ENCODE data around the gene GPR108. TPM values are rescaled to one million over a fixed set of nuclear protein-coding genes. Genes with fewer than 3 reads are reported as not detected.

The GPR108 gene
- total RNA-seq, 2 experiments from 2014 or later: 34.5 to 36.6 TPM

DNA sequence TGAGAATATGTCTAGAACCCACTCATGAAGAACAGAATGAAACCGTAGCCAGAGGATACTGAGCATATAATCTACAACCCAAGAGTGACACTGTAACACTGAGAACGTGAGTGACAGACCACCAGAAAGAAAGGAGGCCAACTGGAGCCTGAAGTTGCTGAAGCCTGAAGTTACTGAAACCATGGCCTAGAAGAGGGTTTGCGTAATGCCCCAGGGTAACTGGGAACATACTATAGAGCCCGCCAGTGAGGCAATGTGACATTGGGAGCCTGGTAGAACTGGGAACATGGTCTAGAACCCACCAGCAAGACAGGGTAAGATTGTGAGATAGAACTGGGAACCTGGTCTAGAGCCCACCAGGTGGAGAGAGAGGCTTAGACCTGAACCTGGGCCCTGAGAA is 51.9 kb downstream of the GPR108 start:
- CTCF ChIA-PET: no interaction called here

DNA sequence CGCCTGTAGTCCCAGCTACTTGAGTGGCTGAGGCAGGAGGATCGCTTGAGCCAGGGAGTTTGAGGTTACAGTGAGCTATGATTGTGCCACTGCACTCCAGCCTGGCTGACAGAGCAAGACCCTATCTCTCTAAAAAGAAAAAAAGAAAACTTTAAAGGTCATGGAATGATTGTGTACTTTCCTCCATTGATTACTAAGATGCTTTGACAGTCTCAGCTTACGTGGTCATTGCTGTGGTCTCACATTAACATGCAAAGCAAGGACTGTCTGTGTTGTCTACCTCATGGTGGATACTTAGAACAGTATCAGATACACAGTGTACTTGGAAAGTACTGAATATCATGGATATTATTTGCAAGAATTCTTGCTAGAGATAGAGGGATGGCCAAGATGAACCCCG is 53.4 kb downstream of the GPR108 start:
- H3K36me3 ChIP-seq (ENCODE audit: insufficient read depth, low read length): no peaks in the 10 kb centered on the region
- Mint-ChIP-seq H3K36me3 (ENCODE audit: low read depth) (no peaks in the 10 kb centered on the region), H3K9me3 (no peaks in the 10 kb centered on the region), H3K27ac (no peak overlapping the region), H3K4me3 (no peak overlapping the region), H3K27me3 (no peaks in the 10 kb centered on the region), H3K4me1 (ENCODE audit: low read depth) (no peaks in the 10 kb centered on the region)
- POLR2A ChIA-PET: no interaction called here
- CTCF ChIA-PET: no interaction called here
- H3K4me3 ChIP-seq (ENCODE audit: low read length): no peak overlapping the region
- H3K27me3 ChIP-seq (ENCODE audit: control insufficient read depth in 1 of 2, insufficient read depth in 2 of 2, low read length in 2 of 2): no peaks in the 10 kb centered on the region
- TF ChIP-seq, protein P1, sequence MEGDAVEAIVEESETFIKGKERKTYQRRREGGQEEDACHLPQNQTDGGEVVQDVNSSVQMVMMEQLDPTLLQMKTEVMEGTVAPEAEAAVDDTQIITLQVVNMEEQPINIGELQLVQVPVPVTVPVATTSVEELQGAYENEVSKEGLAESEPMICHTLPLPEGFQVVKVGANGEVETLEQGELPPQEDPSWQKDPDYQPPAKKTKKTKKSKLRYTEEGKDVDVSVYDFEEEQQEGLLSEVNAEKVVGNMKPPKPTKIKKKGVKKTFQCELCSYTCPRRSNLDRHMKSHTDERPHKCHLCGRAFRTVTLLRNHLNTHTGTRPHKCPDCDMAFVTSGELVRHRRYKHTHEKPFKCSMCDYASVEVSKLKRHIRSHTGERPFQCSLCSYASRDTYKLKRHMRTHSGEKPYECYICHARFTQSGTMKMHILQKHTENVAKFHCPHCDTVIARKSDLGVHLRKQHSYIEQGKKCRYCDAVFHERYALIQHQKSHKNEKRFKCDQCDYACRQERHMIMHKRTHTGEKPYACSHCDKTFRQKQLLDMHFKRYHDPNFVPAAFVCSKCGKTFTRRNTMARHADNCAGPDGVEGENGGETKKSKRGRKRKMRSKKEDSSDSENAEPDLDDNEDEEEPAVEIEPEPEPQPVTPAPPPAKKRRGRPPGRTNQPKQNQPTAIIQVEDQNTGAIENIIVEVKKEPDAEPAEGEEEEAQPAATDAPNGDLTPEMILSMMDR (IDR thresholded peaks at IDR 0.05): no peak
- H3K4me1 ChIP-seq (ENCODE audit: insufficient read depth, low read length): no peaks in the 10 kb centered on the region
- intact Hi-C loops (cut with DNase I, micrococcal nuclease): loop anchor here in 1 of 2 experiments (5.0 kb wide), 1 partner anchor 33 kb away; no protein-coding TSS in a partner anchor
- H3K9me3 ChIP-seq (ENCODE audit: control insufficient read depth in 1 of 2, insufficient read depth in 1 of 2, low read length in 2 of 2): no peaks in the 10 kb centered on the region
- no peak overlapping the region for H3K27ac ChIP-seq (ENCODE audit: low read depth in 1 of 2, low read length in 2 of 2)
- ATAC-seq (ENCODE audit: poor library complexity) (no peak), DNase-seq (no peak)

More for the DNA sequence above, 51.9 kb downstream of the GPR108 start:
- H3K4me3 Mint-ChIP-seq: no peak overlapping the region
- no peaks in the 10 kb centered on the region for H3K9me3 ChIP-seq (ENCODE audit: control insufficient read depth in 1 of 2, insufficient read depth in 1 of 2, low read length in 2 of 2)
- no peak overlapping the region for H3K27ac ChIP-seq (ENCODE audit: low read depth in 1 of 2, low read length in 2 of 2)
- TF ChIP-seq, protein P1 (IDR thresholded peaks at IDR 0.05): no peak
- intact Hi-C loops (cut with DNase I, micrococcal nuclease): no loop called here
- no peak overlapping the region for H3K27ac Mint-ChIP-seq
- POLR2A ChIA-PET: no interaction called here
- H3K27me3 ChIP-seq (ENCODE audit: control insufficient read depth in 1 of 2, insufficient read depth in 2 of 2, low read length in 2 of 2): no peaks in the 10 kb centered on the region
- no peaks in the 10 kb centered on the region for H3K4me1 ChIP-seq (ENCODE audit: insufficient read depth, low read length)
- DNase-seq: no peak
- H3K36me3 Mint-ChIP-seq (ENCODE audit: low read depth): no peaks in the 10 kb centered on the region
- no peak for ATAC-seq (ENCODE audit: poor library complexity)
- no peaks in the 10 kb centered on the region for H3K4me1 Mint-ChIP-seq (ENCODE audit: low read depth)
- no peaks in the 10 kb centered on the region for H3K9me3 Mint-ChIP-seq
- no peaks in the 10 kb centered on the region for H3K27me3 Mint-ChIP-seq
- H3K4me3 ChIP-seq (ENCODE audit: low read length): no peak overlapping the region
- H3K36me3 ChIP-seq (ENCODE audit: insufficient read depth, low read length): no peaks in the 10 kb centered on the region

DNA sequence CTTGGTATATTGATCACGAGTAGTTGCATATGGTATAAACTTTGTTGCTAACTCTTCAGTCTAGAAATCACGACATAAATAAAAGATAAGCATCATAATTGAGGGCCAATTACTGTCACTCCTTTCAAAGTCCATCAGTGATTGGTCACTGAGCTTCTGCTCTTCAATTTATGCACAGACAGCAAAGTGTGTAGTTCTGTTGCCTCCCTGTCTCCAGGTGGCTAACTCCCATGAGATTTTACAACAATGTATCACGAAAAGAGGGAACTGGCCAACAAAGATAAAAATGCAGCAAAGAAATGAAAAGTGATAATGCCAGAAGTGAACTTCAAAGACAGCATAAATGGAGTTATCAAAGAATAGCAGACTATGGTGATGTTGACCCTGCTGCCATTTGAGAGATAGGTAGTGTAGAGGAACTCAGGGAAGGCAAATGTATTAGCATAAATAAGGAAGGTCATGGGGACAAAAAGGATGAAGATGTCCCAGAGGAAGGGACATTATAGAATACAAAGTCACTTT is 54.7 kb downstream of the GPR108 start:
- POLR2A ChIA-PET: no interaction called here
- H3K27ac Mint-ChIP-seq: no peak overlapping the region
- CTCF ChIA-PET: no interaction called here
- ATAC-seq (ENCODE audit: poor library complexity) (no peak), DNase-seq (no peak)
- TF ChIP-seq, protein P1 (IDR thresholded peaks at IDR 0.05): no peak
- H3K36me3 Mint-ChIP-seq (ENCODE audit: low read depth): no peaks in the 10 kb centered on the region
- H3K4me3 Mint-ChIP-seq: no peak overlapping the region
- H3K9me3 Mint-ChIP-seq: no peaks in the 10 kb centered on the region
- Histone ChIP-seq H3K9me3 (ENCODE audit: control insufficient read depth in 1 of 2, insufficient read depth in 1 of 2, low read length in 2 of 2) (peaks cover 0 to 5% of the 10 kb centered on the region in 2 experiments), H3K36me3 (ENCODE audit: insufficient read depth, low read length) (no peaks in the 10 kb centered on the region), H3K4me3 (ENCODE audit: low read length) (no peak overlapping the region), H3K4me1 (ENCODE audit: insufficient read depth, low read length) (peaks cover 9% of the 10 kb centered on the region), H3K27me3 (ENCODE audit: control insufficient read depth in 1 of 2, insufficient read depth in 2 of 2, low read length in 2 of 2) (no peaks in the 10 kb centered on the region), H3K27ac (ENCODE audit: low read depth in 1 of 2, low read length in 2 of 2) (no peak overlapping the region)
- H3K4me1 Mint-ChIP-seq (ENCODE audit: low read depth): peaks cover 10% of the 10 kb centered on the region
- intact Hi-C loops (cut with DNase I, micrococcal nuclease): loop anchor here in 1 of 2 experiments (5.0 kb wide), 1 partner anchor 35 kb away; no protein-coding TSS in a partner anchor
- no peaks in the 10 kb centered on the region for H3K27me3 Mint-ChIP-seq

Data from CD4-positive, alpha-beta T cell (primary cell).